OCI-LY7 (cell line): ENCODE measurements around the gene RPRD1B. TPM values are rescaled to one million over a fixed set of nuclear protein-coding genes. Genes with fewer than 3 reads are reported as not detected.

ENCODE experiments used
- BruUV-seq: library from RNA; stranded (reverse); fragments of 400-500 nt; replicated peaks from 2 replicates; lab custom pipeline; 2021; lab: Mats Ljungman, UMichigan
- CTCF ChIA-PET: fragments of 300-600 bp; sonication (Branson Sonifier 250); formaldehyde crosslinking; loops from one replicate; lab custom pipeline; 2022; ENCODE audit warnings: antibody characterized with exemption; ENCODE audit not compliant: unreplicated experiment; lab: Charles Lee
- POLR2A ChIA-PET: fragments of 300-600 bp; sonication (Branson Sonifier 250); formaldehyde crosslinking; loops from one replicate; lab custom pipeline; 2022; ENCODE audit warnings: antibody characterized with exemption; lab: Charles Lee
- DNase-seq: peaks from one replicate; pipeline ENCODE4 v3.0.0-alpha.2; 2015; ENCODE audit warnings: low spot score
- H2AFZ ChIP-seq: fragments of 200-600 bp; sonication (generic), shearing (Covaris generic); 2 replicates; pipeline ENCODE4 v1.6.1; 2014; ENCODE audit warnings: mild to moderate bottlenecking, antibody characterized with exemption, low read length, moderate library complexity
- H3K27ac ChIP-seq: fragments of 200-600 bp; sonication (generic); 2 replicates; pipeline ENCODE4 v1.5.1; 2014; ENCODE audit warnings: mixed run types, low read depth, mild to moderate bottlenecking, moderate library complexity, low read length, inconsistent platforms; ENCODE audit not compliant: poor library complexity, severe bottlenecking
- H3K36me3 ChIP-seq: fragments of 200-600 bp; sonication (generic); 2 replicates; pipeline ENCODE4 v1.6.1; 2014; ENCODE audit warnings: mild to moderate bottlenecking, antibody characterized with exemption, low read length, moderate library complexity, mixed read lengths; ENCODE audit not compliant: insufficient read depth
- H3K4me1 ChIP-seq: fragments of 200-600 bp; sonication (generic); 2 replicates; pipeline ENCODE4 v1.5.1; 2014; ENCODE audit warnings: mild to moderate bottlenecking, low read length; ENCODE audit not compliant: insufficient read depth, poor library complexity, severe bottlenecking
- H3K4me2 ChIP-seq: fragments of 200-600 bp; sonication (generic); 2 replicates; pipeline ENCODE4 v1.6.1; 2014; ENCODE audit warnings: mild to moderate bottlenecking, low read length
- H3K4me3 ChIP-seq: fragments of 200-600 bp; sonication (generic); 2 replicates; pipeline ENCODE4 v1.5.1; 2014; ENCODE audit warnings: mild to moderate bottlenecking, low read depth, low read length; ENCODE audit not compliant: poor library complexity, severe bottlenecking
- H3K79me2 ChIP-seq: fragments of 200-600 bp; sonication (generic); 2 replicates; pipeline ENCODE4 v1.6.1; 2016; ENCODE audit warnings: low read depth, mild to moderate bottlenecking, low read length, moderate library complexity, mixed read lengths; ENCODE audit not compliant: insufficient read depth
- H3K9me2 ChIP-seq: fragments of 200-600 bp; sonication (generic); 2 replicates; pipeline ENCODE4 v1.6.1; 2016; ENCODE audit warnings: mild to moderate bottlenecking, low read length, mixed read lengths; ENCODE audit not compliant: insufficient read depth
- H3K9me3 ChIP-seq: fragments of 200-600 bp; sonication (generic); 2 replicates; pipeline ENCODE4 v1.6.1; 2014; ENCODE audit warnings: mild to moderate bottlenecking, mixed run types, low read length, mixed read lengths
- H4K20me1 ChIP-seq: fragments of 200-600 bp; sonication (generic); 2 replicates; pipeline ENCODE4 v1.6.1; 2014; ENCODE audit warnings: mild to moderate bottlenecking, antibody characterized with exemption, low read length, moderate library complexity, mixed read lengths; ENCODE audit not compliant: insufficient read depth
- EZH2phosphoT487 ChIP-seq: fragments of 200-600 bp; sonication (generic); IDR thresholded peaks from 2 replicates; pipeline ENCODE4 v1.6.1; 2018; ENCODE audit warnings: low read depth, borderline replicate concordance, mild to moderate bottlenecking, mixed run types, antibody characterized with exemption, low read length, moderate library complexity, mixed read lengths
- intact Hi-C: fragments of 100-400 bp; cut with micrococcal nuclease; formaldehyde crosslinking; loops from one replicate; pipeline ENCODE4 v1.10.0; 2022; ENCODE audit not compliant: unreplicated experiment
- total RNA-seq, 2 experiments: library from RNA; depleted of rRNA in 1 of 2; stranded (reverse); fragments of >200 nt in 1 of 2; shearing (Covaris generic) in 1 of 2; gene quantifications; 2 replicates each; pipeline ENCODE4 v1.2.3, GENCODE V29; 2014 to 2022
- TF ChIP-seq, protein P1 (sequence below): fragments of 200-600 bp; sonication (generic); conservative IDR thresholded peaks from 2 replicates; pipeline ENCODE4 v1.5.1; 2014; ENCODE audit warnings: mild to moderate bottlenecking, antibody characterized with exemption, low read length, moderate library complexity, mixed read lengths

Gene RPRD1B
- total RNA-seq, 2 experiments from 2014 or later = 45.6 to 67.9 TPM

GRCh38 chr20:38131588-38132121 lies 98.1 kb downstream of the RPRD1B start:
- no peak overlapping the region for H3K27ac ChIP-seq
- no peak overlapping the region for H3K4me2 ChIP-seq
- intact Hi-C loops = no loop called here
- H3K79me2 ChIP-seq = no peaks in the 10 kb centered on the region
- no peaks in the 10 kb centered on the region for H3K36me3 ChIP-seq
- no peak overlapping the region for H3K4me3 ChIP-seq
- H3K4me1 ChIP-seq = no peaks in the 10 kb centered on the region
- H3K9me3 ChIP-seq = no peaks in the 10 kb centered on the region
- no peak for DNase-seq
- no peak overlapping the region for H2AFZ ChIP-seq
- ChIA-PET POLR2A (interaction anchor here (0.5 kb wide), 1 partner anchor 110 kb away, joined by 3 read pairs; no protein-coding TSS in a partner anchor), CTCF (no interaction called here)
- TF ChIP-seq, protein P1, sequence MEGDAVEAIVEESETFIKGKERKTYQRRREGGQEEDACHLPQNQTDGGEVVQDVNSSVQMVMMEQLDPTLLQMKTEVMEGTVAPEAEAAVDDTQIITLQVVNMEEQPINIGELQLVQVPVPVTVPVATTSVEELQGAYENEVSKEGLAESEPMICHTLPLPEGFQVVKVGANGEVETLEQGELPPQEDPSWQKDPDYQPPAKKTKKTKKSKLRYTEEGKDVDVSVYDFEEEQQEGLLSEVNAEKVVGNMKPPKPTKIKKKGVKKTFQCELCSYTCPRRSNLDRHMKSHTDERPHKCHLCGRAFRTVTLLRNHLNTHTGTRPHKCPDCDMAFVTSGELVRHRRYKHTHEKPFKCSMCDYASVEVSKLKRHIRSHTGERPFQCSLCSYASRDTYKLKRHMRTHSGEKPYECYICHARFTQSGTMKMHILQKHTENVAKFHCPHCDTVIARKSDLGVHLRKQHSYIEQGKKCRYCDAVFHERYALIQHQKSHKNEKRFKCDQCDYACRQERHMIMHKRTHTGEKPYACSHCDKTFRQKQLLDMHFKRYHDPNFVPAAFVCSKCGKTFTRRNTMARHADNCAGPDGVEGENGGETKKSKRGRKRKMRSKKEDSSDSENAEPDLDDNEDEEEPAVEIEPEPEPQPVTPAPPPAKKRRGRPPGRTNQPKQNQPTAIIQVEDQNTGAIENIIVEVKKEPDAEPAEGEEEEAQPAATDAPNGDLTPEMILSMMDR = no peak
- TF ChIP-seq EZH2phosphoT487 = no peak
- no peaks in the 10 kb centered on the region for H3K9me2 ChIP-seq
- no peaks in the 10 kb centered on the region for H4K20me1 ChIP-seq
- BruUV-seq = no TSS peak

DNA sequence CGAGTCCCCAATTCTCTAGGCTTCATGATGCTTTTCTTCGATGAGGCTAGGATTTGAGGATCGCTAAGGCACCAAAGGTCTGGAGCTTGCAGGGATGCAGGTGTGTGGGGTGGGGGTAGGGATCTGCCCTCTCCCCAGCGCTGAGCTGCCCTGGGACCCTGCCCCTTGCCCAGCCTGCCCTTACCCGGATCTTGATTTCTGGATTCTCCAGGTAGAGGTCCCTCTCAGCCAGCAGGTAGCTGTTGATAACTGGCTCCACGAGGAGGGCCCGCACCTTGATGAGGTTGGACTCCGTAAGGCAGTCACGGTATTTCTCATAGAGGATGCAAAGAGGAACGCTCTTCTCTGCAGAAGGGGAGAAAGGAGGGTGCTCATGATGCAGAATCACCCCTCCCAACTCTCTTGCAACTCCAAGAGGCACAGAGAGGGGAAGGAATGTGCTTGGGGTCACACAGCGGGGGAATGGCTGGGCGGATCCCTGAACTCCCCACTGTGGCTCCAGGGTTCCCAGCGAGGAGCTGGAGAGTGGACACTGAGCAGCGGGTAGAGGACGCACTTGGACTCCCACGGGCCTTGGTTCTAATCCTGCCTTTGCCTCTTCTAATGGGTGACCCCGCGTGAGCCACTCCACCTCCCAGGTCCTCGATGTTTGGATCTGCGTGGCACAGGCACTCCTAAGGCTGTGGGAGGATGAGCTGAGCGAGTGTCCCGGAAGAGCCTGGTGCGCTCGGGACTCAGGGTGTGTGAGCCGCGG lies 98.8 kb downstream of the RPRD1B start:
- DNase-seq = no peak
- no peaks in the 10 kb centered on the region for H3K79me2 ChIP-seq
- H3K9me3 ChIP-seq = no peaks in the 10 kb centered on the region
- ChIA-PET CTCF (no interaction called here), POLR2A (no interaction called here)
- TF ChIP-seq, protein P1 = no peak
- no peak for TF ChIP-seq EZH2phosphoT487
- H2AFZ ChIP-seq = no peak overlapping the region
- no peaks in the 10 kb centered on the region for H4K20me1 ChIP-seq
- no peaks in the 10 kb centered on the region for H3K4me1 ChIP-seq
- no peaks in the 10 kb centered on the region for H3K36me3 ChIP-seq
- no peak overlapping the region for H3K4me3 ChIP-seq
- no peaks in the 10 kb centered on the region for H3K9me2 ChIP-seq
- BruUV-seq = no TSS peak
- H3K27ac ChIP-seq = no peak overlapping the region
- intact Hi-C loops = no loop called here
- no peak overlapping the region for H3K4me2 ChIP-seq

- CTCF ChIA-PET = no interaction called here
- BruUV-seq = no TSS peak
Measured at GRCh38 chr20:38132910-38133501, 99.5 kb downstream of the RPRD1B start.

More at GRCh38 chr20:38132910-38133501, 99.5 kb downstream of the RPRD1B start:
- Histone ChIP-seq H3K36me3 (no peaks in the 10 kb centered on the region), H3K79me2 (no peaks in the 10 kb centered on the region), H3K4me2 (no peak overlapping the region), H4K20me1 (no peaks in the 10 kb centered on the region), H3K9me3 (no peaks in the 10 kb centered on the region), H3K4me1 (no peaks in the 10 kb centered on the region), H2AFZ (no peak overlapping the region), H3K9me2 (no peaks in the 10 kb centered on the region), H3K4me3 (no peak overlapping the region), H3K27ac (no peak overlapping the region)
- no peak for TF ChIP-seq EZH2phosphoT487
- TF ChIP-seq, protein P1 = no peak
- no peak for DNase-seq
- intact Hi-C loops = no loop called here
- POLR2A ChIA-PET = no interaction called here
